GM19395 (cell line): ENCODE measurements around the gene SIGLECL1.
"Not testable (repeated sequence)": the region's sequence is repeated elsewhere in the genome, so short reads cannot be mapped to it uniquely, and the experiment has no call there.

Experiments used
- ATAC-seq: cut with Tn5 transposase; IDR thresholded peaks from one replicate; pipeline ENCODE4 v1.9.1; 2021; ENCODE audit warnings: mild to moderate bottlenecking, moderate library complexity; ENCODE audit not compliant: unreplicated experiment

The SIGLECL1 gene

GRCh38 chr19:51250786-51251467 lies at the start of gene SIGLECL1:
Gene SIGLECL1, plus strand, starts transcription at chr19:51251080. Its CDS starts 12,993 bp downstream, at chr19:51264073.
- no peak for ATAC-seq

- ATAC-seq = no peak
Observed at GRCh38 chr19:51201712-51202111, 49.2 kb upstream of the SIGLECL1 start.

DNA sequence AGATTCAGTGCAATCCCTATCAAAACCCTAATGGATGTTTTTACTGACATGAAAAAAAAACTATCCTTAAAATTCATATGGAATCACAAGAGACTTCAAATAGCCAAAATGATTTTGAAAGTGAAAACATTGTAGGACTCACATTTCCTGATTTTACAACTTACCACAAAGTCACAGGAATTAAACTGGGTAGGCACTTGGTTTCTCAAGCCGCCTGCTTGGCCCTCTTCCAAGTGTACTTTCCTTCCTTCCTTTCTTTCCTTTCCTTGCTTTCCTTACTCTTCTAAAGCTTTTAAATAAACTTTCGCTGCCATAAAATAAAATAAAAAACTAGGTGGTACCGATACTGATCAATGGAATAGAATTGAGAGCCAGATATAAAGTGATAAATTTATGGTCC lies 47.0 kb upstream of the SIGLECL1 start:
- ATAC-seq = no peak

DNA sequence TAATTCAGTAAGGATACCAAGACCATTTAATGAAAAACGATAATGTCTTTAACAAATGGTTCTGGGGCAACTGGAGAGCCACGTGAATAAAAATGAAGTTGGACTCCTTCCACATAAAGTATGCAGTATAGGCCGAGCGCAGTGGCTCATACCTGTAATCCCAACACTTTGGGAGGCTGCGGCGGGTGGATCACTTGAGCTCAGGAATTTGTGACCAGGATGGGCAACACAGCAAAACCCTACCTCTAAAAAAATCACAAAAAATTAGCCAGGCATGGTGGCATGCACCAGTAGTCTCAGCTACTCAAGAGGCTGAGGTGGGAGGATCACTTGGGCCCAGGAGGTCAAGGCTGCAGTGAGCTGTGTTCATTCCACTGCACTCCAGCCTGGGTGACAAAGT lies 46.6 kb upstream of the SIGLECL1 start:
- ATAC-seq = no peak

DNA sequence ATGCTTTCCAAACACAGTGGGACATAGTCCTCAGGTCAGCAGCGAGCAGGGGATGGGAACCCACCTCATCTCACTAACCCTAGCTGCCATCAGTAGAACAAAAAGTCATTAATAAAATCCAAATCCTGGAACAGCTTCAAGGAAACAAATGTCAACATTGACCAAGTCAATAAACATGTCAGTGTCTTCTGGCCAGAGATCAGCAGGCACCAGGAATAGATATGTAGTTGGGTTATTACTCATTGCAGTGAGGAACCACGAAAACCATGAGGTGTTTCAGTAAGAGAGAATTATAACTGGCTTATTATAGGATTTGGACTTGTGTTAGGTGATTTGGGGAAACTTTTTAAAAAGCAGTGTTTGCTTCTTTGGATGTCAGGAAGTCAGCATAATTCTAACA lies 43.1 kb upstream of the SIGLECL1 start:
- ATAC-seq = no peak

GRCh38 chr19:51210191-51210784 lies 40.6 kb upstream of the SIGLECL1 start:
- no peak for ATAC-seq

GRCh38 chr19:51210874-51211361 lies 40.0 kb upstream of the SIGLECL1 start:
- not testable (repeated sequence) for ATAC-seq

- ATAC-seq = no peak
Observed at GRCh38 chr19:51211833-51212232, 39.0 kb upstream of the SIGLECL1 start.

GRCh38 chr19:51219307-51219706 lies 31.6 kb upstream of the SIGLECL1 start:
- no peak for ATAC-seq

DNA sequence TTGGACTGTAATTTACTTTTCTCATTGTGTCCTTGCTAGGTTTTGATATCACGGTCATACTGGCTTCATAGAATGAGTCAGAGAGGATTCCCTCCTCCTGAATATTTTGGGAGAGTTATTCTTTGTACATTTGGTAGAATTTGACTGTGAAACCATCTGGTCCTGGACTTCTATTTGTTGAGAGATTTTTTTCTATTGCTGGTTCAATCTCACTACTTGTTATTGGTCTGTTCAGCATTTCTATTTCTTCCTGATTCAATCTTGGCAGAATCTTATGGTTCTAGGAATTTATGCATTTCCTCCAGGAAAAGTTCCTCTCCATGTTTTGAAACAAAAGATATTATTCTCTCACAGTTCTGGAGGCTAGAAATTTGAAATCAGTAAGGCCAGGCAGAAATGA lies 30.9 kb upstream of the SIGLECL1 start:
- ATAC-seq = no peak

DNA sequence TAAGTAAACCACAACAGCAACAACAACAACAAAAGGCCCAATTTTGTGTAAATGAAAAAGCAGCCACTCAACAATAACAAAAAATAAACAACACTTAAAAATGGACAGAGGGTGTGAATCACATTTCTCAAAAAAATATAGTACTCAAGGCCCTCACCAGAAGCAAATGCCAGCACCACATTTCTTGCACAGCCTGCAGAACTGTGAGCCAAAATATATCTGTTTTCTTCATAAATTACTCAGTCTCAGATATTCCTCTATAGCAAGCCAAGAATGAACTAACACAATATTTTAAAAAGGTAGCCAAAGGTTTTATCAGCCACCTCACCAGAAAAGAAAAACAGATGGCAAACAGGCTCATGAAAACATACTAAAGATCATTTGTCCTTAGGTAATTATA lies 29.9 kb upstream of the SIGLECL1 start:
- no peak for ATAC-seq

DNA sequence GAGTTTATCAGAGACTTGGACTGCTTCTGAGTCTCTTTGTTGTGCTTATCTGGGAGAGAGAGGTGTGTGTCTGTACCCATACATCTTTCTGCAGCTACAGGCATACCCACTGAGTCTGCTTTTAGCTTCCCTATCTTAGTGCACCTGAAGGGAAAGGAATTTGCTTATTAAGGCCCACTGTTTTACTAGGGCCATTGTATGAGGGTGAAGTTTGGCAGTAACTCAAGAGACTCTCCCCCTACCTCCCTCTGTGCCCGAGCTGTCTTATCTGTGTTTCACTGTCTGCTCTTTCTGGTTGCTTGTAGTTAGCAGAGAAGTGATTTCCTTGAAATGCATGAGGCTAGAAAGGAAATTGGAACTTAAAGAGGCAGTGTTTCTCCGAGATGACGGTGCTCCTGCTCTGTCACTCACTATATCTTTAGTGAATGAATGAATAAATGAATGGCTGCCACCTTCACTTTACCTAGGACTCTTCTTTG lies 26.7 kb upstream of the SIGLECL1 start:
- no peak for ATAC-seq

- not testable (repeated sequence) for ATAC-seq
Observed at GRCh38 chr19:51224898-51225393, 25.9 kb upstream of the SIGLECL1 start, which contains the start of gene CD33. Gene CD33, plus strand, starts transcription at chr19:51225080. Its CDS starts 39 bp downstream, at chr19:51225119.

DNA sequence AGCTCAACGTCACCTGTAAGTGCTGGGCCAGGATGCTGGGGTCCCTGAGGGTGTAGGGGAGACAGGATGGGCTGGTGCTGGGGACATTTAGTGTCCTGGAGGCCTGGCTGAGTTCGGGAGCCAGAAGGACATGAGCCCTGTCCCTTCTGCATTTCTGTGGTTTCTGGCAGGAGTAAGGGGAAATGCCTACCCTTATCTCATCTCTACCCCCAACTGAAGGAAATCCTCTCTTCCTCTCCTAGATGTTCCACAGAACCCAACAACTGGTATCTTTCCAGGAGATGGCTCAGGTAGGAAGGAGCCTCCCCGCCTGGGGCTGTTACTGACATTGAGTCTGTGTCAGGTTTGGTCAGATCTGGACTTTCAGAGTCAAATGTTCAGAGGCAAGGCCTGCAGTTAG lies 24.8 kb upstream of the SIGLECL1 start:
- ATAC-seq = no peak

- no peak for ATAC-seq
Observed at GRCh38 chr19:51227326-51227725, 23.6 kb upstream of the SIGLECL1 start.

DNA sequence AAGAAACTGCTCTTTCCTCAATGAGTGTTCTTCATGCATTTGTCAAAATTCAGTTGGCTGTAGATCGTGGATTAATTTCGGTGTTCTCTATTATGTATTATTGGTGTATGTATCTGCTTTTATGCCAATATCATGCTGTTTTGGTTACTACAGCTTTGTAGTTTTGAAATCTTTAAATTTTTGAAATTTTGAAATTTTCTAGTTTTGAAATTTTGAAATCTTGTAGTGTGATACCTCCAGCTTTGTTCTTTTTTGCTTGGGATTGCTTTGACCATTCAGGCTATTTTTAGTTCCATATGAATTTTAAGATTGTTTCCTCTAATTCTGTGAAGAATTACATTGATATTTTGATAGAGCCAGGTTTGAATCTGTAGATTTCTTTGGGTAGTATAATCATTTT lies 22.9 kb upstream of the SIGLECL1 start:
- no peak for ATAC-seq

DNA sequence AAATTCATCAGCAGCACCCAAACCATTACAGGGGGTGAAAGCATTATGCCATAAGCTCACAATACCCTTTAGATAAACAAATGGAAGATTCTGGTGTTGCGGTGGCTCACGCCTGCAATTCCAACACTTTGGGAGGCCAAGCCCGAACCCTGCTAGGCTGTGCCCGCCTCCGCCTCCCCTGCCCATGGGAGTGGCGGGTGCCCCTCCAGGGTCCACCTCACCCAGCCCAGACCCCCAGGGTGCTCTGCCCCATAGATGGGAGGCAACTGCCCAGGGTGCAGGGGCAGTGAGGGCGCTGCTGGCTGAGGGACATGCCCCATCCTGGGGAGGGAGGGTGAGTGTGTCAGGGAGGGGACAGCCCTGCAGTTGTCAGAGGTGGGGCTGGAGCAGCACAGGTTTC lies 10.0 kb upstream of the SIGLECL1 start:
- no peak for ATAC-seq

GRCh38 chr19:51242881-51243630 lies 7.8 kb upstream of the SIGLECL1 start:
- ATAC-seq = no peak

DNA sequence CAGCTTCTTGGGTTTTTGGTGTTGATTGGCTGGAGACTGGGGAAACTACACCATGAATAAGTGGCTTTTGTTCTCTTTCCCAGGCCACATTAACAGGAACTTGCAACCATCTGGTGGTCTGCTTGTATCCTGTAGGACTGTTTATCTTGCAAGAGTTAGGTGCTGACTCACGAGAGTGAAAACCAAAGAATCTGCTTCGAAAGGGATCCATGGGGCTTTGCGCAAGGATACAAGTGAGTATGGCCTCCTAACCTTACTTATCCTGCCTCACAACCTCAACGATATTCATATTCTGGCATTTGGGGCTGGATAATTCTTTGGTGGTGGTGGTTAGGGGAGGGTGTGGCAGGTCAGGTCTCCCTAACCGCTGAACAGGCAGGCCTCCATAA lies 4.7 kb upstream of the SIGLECL1 start:
- no peak for ATAC-seq

GRCh38 chr19:51247972-51248590 lies 2.8 kb upstream of the SIGLECL1 start:
- ATAC-seq = no peak

- ATAC-seq = no peak
Observed at GRCh38 chr19:51251468-51251820, 564 bp downstream of the SIGLECL1 start.
